ENCODE measurements around the gene EXOSC5.
"Not testable (repeated sequence)": the region's sequence is repeated elsewhere in the genome, so short reads cannot be mapped to it uniquely, and the experiment has no call there.

EXOSC5 gene

DNA sequence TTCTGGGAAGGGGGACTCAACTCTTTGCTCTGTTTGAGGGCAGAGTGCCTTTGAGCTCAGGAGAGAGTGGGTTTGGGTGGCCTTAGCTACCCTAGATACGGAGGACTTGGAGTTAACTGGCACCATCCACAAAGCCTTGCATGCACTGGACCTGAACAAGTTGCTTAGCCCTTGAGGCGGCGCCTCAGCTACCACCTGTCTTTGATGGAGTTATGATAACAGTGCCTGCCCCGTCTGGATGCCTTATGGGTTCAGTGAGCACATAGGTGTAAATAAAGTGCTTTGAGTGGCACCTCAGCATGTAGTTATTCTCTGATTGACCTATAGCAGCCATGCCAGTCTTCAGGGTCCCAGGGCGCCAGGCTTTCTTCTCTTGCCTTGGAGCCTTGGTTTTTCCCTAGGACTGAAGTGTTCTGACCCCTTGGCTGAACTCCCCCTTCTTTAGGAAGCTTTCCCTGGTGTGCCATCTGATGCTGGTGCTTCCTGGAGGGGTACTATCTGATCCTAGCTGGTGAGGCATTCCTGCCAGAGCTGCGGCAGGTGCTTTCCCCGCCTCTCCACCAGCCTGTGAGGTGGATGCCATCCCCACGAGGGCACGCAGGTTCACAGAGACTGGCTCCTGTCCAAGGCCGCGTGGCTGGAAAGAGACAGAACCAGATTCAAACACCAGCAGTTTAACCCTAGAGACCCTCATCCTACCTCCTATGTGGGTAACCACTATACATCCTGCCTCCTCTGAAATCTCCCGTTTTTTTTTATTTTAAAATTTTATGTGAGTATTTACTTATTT lies 6.2 kb upstream of the EXOSC5 start:
- DNase-seq = no peak

DNA sequence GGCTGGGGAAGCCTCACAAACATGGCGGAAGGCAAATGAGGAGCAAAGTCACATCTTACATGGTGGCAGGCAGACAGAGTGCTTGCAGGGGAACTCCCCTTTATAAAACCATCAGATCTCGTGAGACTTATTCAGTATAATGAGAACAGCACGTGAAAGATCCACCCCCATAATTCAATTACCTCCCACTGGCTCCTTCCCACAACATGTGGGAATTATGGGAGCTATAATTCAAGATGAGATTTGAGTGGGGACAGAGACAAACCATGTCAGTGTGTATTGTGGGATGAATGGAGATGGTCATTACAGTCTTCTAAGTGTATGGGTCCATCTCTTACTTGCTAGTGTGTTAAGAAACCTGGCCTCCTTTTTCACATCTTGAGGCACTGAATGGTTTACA lies 4.9 kb upstream of the EXOSC5 start:
- DNase-seq = no peak

DNA sequence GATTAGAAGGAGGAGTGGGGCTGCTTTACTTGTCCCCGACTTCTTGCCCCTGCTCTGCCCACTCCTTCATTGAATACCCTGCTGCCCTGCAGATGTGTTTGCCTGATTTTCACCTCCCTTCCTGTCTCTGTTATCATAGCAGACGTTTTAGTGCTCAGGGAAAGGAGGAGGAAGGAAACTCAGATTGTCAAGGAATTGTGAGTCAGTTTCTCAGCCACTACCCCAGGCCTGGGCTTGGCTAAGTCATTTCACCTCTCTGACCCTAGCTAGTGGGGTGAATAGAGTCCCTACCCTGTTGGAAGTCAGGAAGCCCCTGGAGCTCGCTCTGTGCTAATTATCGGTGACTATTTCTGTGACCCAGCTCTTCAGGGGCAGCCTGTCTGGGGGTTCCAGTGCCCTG lies 4.3 kb upstream of the EXOSC5 start:
- no peak for DNase-seq

DNA sequence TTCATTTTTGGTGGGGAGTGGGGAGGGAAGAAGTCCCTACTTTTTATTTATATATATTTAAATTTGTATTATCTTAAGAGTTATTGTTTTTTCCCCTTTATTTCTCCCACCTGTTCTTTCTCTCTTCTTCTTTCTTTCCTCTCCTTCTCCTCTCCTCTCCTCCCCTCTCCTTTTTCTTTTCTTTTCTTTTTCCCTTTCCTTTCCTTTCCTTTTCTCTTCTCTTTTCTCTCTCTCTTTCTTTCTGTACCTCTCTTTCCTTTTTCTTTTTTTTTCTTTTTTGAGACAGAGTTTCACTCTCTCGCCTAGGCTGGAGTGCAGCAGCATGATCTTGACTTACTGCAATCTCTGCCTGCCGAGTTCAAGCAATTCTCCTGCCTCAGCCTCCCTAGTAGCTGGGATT lies 2.4 kb upstream of the EXOSC5 start:
- no peak for DNase-seq

DNA sequence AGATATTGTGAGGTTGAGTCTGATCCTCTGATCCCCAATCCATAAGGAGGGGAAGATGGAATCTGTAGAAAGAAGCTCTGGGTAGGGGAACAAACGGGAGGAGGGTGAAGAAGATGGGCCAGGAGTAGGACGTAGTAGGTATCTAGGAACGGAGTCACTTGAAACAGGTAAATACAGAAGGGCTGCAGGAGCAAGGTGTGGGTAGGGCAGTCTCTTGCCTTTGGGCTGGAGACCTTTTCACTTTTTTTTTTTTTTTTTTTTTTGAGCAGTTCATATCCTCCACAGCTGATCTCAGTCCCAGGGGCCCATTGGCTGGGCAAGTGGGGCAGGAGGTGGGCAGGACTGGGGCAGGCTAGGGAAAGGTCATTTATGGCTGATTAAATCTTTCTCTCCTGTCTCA lies 1.9 kb upstream of the EXOSC5 start:
- DNase-seq = no peak

DNA sequence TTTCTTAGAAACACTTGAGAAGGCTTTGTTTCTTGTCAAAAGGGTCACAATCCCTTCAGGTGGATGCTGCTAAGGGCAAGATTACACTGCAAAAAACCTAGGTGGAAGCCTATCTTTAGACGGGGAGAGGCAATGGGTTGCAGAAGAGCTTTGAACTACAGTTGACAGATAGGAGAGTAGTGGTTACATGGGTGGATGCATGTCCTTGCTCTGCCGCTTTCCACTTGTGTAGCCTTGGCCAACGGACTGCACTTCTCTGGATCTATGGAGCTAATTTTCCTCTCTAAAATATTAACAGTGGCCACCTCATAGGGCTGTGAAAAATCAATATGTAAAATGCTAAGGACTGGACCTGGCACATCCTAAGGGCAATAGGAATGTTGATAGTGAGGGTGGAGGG lies 1.4 kb upstream of the EXOSC5 start:
- no peak for DNase-seq

DNA sequence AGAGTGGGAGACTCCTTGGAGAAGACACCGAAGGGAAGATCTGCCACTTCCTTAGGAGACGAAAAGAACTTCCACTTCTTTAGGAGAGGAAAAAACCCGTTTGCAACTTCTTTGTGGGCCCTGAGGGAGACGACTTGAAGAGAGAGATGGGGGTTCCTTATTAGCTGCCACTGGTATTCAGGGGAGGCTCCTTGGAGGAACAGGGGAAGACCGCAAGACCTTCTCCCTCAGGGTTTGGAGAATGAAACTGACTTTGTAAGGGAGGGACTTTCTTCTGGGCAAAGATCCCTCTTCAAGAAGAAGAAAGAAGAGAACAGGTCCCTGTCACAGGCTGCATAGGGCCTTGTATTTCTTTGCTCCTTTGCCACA lies 875 bp upstream of the EXOSC5 start:
- no peak for DNase-seq

DNA sequence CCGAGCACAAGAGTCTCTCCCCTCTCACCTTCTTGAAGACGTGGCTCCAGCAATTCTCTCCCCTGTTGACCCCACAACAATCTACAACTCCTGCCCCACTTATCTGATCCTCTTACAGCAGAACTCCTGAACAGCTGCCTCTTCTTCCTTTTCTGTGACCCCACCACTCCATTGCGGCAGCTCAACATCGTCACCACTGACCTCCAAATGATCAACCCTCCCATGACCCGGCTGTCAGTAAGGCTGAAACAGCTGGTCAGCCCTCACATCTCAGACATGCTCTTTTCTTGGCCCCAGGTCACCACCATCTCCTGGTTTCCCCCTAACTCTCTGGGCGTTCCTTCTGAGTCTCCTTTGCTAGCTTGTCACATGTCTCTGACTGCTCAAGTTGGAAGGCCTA lies 1.8 kb downstream of the EXOSC5 start:
- no peak for DNase-seq

DNA sequence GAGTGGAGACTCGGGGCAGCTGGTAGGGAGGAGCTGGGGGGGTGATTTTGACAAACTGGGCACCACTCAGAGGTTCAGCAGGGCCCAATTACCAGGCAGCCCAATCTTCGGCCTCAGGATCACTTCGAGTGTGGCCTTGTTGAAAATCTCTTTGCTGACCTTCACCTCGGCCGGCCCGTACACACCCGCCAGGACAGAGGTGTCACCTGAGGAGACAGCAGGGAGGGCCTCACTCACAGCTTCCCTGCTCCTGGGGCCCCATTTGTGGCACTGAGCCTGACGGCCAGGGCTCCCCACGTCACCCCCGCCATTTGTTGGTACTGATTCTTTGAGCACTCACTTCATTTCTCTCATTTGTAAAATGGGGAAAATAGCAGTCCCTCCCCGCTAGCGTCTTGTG lies 4.4 kb downstream of the EXOSC5 start:
- no peak for DNase-seq

DNA sequence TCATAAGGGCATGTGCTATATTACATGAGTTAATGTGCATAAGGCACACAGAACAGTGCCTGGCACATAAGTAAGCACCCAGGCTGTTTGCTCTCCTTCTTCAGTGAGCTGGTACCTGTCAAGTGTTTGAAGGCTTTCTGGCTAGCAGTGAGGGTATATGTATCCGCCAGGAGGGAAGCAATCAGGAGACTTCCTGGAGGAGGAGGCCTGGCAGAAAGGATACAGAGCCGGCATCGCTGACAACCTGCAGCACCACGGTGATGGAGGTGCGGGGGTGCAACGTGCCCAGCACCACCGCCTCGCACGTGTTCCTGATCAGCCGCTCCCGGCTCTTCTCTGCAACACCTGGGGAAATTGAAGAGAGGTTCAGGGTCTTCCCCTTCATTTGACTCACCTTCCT lies 5.5 kb downstream of the EXOSC5 start:
- DNase-seq = no peak

DNA sequence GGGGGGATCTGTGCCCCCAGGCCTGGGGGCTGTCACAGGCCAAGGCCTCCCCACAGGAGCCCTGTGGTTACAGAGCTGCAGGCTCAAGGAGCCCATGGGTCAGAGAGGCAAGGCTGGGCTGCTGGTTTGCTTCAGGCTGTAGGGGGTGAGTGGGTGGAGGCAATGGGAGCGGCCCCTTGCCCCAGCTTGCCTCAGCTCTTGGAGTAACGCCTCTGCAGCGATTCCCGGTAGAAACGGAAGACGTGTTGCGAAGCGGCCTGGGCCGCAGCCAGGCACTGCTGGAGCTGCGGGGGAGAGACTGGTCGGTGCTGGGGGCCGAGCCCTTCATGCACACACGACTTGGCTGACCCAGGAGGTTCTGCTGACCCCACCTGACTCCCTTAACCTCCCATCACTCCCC lies 10.7 kb downstream of the EXOSC5 start:
- DNase-seq = no peak

DNA sequence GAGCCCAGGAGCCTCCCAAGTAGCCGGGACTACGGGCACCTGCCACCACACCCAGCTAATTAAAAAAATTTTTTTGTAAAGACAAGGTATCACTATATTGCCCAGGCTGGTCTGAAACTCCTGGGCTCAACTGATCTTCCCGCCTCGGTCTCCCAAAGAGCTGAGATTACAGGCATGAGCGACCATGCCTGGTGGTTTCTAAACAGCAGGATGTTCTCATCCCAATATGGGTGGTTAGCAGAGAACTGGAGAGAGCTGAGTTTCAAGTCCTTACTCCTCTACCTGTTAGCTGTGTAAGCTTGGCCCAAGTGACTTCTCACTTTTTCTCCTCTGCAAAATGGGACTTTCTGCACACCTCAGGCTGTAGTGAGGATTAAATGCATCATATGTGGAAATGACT lies 12.8 kb downstream of the EXOSC5 start:
- no peak for DNase-seq

DNA sequence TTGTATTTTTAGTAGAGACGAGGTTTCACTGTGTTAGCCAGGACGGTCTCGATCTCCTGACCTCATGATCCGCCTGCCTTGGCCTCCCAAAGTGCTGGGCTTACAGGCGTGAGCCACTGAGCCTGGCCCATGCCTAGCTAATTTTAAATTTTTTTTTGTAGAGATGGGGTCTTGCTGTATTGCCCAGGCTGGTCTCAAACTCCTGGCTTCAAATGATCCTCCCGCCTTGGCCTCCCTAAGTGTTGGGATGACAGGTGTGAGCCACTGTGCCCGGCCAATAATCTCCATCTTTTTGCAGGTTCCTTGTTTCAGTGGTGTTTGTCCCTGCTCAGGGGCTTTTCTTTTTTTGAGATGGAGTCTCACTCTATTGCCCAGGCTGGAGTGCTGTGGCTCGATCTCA lies 15.6 kb downstream of the EXOSC5 start:
- not testable (repeated sequence) for DNase-seq

DNA sequence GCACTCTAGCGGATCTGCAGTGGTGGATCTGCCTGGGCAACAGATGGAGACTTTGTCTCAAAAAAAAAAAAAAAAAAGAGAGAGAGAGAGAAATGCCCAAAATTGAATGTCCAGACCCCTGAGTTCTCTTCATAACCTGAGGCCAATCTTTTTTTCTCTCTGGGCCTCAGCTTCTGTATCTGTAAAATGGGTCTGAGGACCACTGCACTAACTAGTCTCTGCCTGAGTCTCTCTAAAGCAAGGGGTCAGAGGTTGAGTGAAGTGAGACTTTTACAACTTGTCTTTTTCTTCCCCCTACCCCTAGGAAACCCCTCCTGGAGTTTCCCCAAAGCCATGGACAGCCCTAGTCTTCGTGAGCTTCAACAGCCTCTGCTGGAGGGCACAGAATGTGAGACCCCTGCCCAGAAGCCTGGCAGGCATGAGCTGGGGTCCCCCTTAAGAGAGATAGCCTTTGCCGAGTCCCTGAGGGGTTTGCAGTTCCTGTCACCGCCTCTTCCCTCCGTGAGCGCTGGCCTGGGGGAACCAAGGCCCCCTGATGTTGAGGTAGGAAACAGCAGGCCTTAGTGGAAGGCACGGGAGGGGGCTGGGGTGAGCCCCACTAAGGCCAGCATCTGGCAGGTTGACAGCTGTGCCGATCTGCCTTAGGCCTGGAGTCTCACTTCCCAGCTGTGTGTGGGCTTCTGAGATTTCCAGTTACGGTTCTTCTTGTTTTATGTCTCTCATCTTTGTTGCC lies 19.0 kb downstream of the EXOSC5 start:
- no peak for DNase-seq

DNA sequence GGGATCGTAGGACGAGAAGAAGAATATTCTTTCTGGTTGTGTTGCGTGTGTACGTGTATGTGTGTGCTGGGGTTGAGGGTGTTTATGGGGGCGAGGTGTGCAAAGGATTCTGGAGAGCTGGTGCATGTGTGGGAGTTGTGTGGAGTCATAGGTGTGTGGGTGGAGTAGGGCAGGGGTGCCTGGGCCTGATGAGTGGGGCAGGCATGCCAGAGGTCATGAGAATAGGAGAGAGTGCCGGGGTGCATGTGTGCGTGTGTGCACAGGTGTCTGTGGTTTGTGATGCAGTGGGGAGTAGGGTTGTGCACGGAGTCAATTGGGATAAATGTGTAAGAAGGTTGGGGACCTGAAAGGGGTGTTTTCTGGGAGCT lies 20.2 kb downstream of the EXOSC5 start:
- no peak for DNase-seq

DNA sequence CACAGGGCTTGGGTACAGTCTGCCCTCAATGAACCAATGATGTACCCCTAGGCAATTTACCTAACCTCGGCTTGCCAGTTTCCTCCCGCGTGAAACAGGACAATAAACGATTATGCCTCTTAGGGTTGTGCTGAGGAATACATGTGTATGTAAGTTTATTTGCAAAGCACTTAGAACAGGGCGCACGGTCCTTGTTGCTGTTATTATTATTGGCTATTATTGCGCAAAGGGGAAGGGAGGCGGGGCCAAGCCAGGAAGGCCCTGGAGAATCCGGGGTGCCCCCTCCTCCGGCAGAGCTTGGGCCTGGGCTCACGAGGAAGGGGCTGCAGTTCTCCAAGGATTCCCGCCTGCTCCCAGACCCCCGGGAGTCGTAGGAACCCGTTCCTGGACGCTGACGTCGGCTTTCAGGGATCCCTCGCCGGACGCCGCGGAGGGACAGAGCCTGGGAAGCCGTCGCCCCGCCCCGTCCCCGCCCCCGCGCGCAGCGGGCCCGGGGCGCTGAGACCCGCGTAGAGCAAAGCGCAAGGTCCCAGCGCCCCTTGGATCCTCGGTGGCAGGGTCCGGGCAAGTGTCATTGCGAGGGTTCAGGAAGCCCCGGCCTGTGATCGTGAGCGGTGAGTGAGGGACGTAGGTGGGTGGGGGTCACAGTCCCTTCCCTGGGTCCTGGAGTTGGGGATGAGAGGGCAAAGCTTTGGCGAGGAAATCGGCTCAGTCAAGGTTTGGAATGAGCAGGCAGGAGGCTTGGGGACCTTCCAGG lies 20.7 kb downstream of the EXOSC5 start, which contains the start of gene TMEM91:
Gene TMEM91, plus strand, starts transcription at position 293 of the 757 bp plus-strand sequence. CDS start 1,777 bp downstream, outside the sequence.
- peak in 1 of 4 experiments; percentile 27 for DNase-seq

DNA sequence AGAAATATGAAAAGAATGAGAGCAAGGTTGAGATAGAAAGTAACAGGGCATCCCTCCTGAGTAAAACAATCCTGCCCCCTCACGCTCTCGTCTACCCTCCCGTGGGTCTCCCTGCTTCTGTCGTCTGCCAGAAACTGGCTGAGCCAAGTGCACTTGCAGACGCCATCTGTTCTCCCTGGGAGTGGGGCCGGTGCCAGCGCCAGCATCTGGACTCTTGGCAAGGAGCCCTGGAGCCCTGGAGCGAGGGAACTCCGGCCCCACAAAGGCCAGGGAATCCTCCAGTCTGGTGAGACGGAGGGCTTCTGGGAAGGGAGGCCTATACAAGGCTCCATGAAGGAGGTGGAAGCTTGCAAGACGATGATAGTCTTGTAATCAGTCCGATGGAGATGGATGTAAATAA lies 23.2 kb downstream of the EXOSC5 start:
- DNase-seq = no peak

DNA sequence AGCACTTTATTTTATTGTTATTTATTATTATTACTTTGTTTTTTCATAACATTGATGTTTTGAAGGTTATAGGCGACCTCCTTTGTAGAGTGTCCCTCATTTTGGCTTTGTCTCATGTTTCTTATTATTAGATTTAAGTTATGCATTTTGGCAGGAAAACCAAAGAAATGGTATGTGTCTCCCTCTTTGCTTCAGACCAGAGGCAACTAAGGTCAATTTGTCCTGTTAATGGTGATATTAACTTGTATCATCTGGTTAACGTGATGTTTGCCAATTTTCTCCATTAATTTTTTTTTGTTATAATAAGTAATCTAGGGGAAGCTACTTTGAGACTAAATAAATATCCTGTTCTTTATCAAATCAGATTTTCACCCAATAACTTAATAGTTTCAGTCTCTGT lies 24.7 kb downstream of the EXOSC5 start:
- DNase-seq = no peak

DNA sequence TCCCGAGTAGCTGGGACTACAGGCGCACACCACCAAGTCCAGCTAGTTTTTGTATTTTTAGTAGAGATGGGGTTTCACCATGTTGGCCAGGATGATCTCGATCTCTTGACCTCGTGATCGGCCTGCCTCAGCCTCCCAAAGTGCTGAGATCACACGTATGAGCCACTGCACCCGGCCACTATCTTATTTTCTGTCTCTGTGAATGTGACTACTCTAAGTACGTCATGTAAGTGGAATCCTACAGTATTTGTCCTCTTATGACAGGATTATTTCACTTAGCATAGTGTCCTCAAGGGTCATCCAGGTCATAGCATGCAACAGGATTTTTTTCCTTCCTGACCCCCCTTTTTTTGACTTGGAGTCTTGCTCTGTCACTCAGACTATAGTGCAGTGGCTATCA lies 25.6 kb downstream of the EXOSC5 start:
- DNase-seq = no peak

DNA sequence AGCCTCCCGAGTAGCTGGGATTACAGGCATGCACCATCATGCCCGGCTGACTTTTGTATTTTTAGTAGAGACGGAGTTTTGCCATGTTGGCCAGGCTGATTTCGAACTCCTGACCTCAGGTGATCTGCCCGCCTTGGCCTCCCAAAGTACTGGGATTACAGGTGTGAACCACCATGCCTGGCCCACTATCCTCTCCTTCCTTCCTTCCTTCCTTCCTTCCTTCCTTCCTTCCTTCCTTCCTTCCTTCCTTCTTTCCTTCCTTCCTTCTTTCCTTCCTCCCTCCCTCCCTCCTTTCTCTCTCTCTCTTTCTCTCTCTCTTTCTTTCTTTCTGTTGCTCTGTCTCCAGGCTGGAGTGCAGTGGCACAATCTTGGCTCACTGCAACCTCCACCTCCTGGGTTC lies 26.0 kb downstream of the EXOSC5 start:
- not testable (repeated sequence) for DNase-seq

DNA sequence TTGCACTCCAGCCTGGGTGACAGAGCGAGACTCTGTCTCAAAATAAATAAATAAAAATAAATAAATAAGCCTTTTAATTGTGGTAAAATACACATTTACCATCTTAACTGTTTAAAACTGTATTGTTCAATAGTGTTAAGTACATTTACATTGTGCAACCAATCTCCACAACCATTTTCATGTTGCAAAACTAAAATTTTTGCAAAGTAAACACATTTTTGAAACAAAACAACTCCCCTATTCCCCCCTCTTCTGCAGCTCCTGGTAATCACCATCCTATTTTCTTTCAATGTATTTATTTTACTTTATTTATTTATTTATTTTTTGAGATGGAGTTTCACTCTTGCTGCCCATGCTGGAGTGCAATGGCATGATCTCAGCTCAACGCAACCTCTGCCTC lies 27.4 kb downstream of the EXOSC5 start:
- no peak for DNase-seq

DNA sequence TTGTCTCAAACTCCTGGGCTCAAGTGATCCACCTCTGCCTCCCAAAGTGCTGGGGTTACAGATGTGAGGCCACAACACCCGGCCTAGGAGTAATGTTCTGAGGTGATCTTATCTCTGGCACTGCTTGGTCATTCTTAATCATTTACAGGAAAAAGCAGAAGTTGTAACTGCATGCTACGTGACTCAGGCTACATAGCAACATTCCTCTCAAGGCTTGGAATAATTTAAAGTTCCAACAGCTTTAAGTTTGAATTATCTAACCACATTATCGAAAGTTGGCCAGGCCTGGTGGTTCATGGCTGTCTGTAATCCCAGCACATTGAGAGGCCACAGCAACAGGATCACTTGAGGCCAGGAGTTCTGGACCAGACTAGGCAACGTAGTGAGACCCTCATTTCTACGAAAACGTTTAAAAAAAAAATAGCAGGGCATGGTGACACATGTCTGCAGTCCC lies 29.3 kb downstream of the EXOSC5 start:
- DNase-seq = no peak

DNA sequence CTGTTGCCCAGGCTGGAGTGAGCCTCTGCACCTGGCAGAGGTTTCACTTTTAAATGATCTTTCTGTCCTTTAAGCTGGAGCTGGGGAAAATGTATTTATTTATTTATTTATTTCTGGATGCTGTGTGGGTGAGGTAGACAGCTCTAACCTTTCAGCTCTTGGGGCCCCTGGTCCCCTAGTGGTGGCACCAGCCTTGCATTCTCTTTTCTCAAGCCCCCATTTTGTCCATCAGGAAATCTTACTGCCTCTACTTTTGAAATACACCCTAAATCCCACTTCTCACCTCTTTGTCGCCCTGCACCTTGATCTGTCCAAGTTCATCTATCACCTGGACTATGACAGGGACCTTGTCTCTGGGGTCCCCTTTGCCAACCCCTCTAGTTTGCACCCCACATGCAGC lies 31.1 kb downstream of the EXOSC5 start:
- DNase-seq = no peak

All from activated naive CD4-positive, alpha-beta T cell (primary cell).